SHP77 treated with DMSO at 0.1 percent for 48 hours (cell line): ENCODE data around the gene FUT3.

Source experiments
- DNase-seq: peaks from one replicate; lab custom pipeline; 2025; lab: John Stamatoyannopoulos, UW

The FUT3 gene

GRCh38 chr19:5801796-5802619 is 49.2 kb downstream of the FUT3 start:
- no peak for DNase-seq

DNA sequence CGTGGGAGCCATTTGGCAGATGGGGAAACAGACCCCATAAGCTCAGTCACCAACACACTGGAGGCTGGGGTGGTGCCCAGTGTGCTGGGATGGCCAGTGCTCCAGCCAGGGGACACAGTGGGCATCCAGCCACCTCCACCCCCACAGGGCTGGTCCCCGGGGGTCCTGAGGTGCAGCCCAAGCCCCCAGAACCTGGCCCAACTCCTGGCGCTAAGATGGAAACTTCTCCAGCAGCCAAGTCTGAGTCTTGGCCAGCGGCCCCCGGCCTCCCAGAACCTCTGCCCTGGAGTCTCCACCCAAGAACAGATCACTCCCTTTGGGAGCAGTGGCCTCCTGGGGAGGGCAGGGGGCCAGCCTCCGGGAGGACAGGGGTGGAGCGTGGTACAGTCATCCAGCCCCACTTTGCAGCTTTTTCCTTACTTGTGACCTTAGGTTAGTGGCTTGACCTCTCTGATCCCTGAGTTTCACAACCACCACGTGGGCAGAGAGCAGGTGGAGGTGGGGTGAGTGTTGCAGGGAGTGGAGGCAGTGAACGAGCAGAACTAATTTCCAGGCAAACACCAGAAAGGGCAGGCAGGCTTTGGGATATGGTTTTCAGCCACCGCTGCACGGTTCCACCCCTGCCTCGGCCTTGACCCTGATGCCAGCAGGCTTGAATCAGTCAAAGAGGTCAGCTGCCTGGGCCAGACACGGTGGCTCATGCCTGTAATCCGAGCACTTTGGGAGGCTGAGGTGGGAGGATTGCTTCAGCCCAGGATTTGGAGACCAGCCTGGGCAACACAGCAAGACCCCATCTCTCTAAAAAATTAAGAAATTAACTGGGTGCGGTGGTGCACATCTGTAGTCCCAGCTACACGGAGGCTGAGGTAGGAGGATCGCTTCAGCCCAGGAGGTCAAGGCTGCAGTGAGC is 50.6 kb downstream of the FUT3 start:
- no peak for DNase-seq

- no peak for DNase-seq
Measured at GRCh38 chr19:5799247-5800241, 51.7 kb downstream of the FUT3 start.

DNA sequence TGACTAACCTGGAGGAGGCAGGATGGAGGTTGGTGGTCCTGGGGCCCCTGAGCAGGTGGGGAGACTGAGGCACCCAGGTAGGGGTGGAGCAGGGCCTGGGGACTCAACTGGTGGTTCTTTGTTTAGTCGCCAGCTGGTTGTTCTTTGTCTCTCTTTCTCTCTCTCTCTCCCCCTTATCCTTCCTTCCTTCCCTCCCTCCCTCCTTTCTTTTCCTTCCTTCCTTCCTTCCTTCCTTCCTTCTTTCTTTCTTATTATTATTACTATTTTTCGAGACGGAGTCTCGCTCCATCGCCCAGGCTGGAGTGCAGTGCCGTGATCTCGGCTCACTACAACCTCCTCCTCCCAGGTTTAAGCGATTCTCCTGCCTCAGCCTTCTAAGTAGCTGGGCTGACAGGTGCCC is 53.0 kb downstream of the FUT3 start:
- DNase-seq: no peak

- DNase-seq: no peak
Measured at GRCh38 chr19:5795382-5795919, 55.8 kb downstream of the FUT3 start.

DNA sequence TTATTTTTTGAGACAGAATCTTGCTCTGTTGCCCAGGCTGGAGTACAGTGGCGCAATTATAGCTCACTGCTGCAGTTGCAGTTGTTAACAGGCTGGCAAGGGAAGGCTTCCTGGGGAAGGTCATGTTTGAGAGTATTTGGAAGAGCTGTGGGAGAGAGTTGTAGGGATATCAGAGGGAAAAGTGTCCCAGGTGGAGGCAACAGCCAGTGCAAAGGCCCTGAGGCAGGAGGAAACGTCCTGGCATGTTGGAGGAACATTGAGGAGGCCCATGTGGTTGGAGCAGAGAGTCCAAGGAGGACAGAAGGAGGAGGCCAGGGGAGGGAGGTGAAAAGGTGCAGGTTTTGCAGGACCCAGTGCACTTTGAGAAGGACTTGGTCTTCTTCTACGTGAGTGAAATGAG is 58.1 kb downstream of the FUT3 start:
- DNase-seq: no peak
